Parathyroid adenoma (tissue), 2 donors: ENCODE results near the gene CACNA1G.

Experiments
- H2AFZ ChIP-seq: fragments of 300-600 bp; sonication (generic); one replicate; pipeline ENCODE4 v1.7.0; 2017; ENCODE audit warnings: antibody characterized with exemption, mild to moderate bottlenecking
- H3K27ac ChIP-seq: fragments of 300-600 bp; sonication (generic); one replicate; pipeline ENCODE4 v1.7.0; 2017
- H3K27me3 ChIP-seq: fragments of 300-600 bp; sonication (generic); one replicate; pipeline ENCODE4 v1.7.0; 2017; ENCODE audit warnings: low read length; ENCODE audit not compliant: control insufficient read depth, insufficient read depth
- H3K36me3 ChIP-seq: fragments of 300-600 bp; sonication (generic); one replicate; pipeline ENCODE4 v1.7.0; 2017; ENCODE audit warnings: low read length; ENCODE audit not compliant: control insufficient read depth, insufficient read depth
- H3K4me1 ChIP-seq: fragments of 300-600 bp; sonication (generic); one replicate; pipeline ENCODE4 v1.7.0; 2017; ENCODE audit warnings: control low read depth
- H3K4me2 ChIP-seq: fragments of 300-600 bp; sonication (generic); one replicate; pipeline ENCODE4 v1.7.0; 2017; ENCODE audit warnings: low read length
- H3K4me3 ChIP-seq: fragments of 300-600 bp; sonication (generic); one replicate; pipeline ENCODE4 v1.7.0; 2017; ENCODE audit warnings: low read depth, low read length
- H3K79me2 ChIP-seq: fragments of 300-600 bp; sonication (generic); one replicate; pipeline ENCODE4 v1.7.0; 2017; ENCODE audit warnings: control low read depth
- H3K9ac ChIP-seq: fragments of 300-600 bp; sonication (generic); one replicate; pipeline ENCODE4 v1.7.0; 2017; ENCODE audit warnings: mild to moderate bottlenecking
- H3K9me3 ChIP-seq: fragments of 300-600 bp; sonication (generic); one replicate; pipeline ENCODE4 v1.7.0; 2017; ENCODE audit warnings: low read length; ENCODE audit not compliant: control insufficient read depth
- TF ChIP-seq, protein P1 (sequence below): fragments of 300-600 bp; sonication (generic); IDR thresholded peaks from one replicate; pipeline ENCODE4 v1.7.0; 2017; ENCODE audit warnings: antibody characterized with exemption, mild to moderate bottlenecking
- donor health status: primary hyperparathyroidism.

The CACNA1G gene

DNA sequence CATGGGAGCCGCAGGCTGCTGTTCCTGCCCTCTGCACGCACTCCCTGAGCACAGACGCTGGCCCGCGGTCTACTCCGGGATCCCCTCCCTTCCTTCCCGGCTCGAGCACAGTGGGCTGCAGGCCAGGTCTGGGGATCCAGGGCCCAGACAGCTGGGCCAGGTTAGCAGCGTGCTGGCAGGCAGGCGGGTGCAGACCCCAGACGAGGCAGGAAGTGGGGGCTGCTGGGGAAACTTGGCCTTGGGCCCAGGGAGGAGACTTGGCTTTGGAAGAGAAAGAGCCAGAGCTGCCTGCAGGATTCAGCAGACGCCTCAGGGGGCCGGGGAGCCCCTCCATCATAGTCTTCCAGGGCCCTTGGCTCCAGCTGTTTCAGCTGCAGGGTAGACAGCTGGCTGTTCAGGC, 44.0 kb downstream of the CACNA1G start:
- Histone ChIP-seq H3K79me2 (no peaks in the 10 kb centered on the region), H2AFZ (no peak overlapping the region), H3K36me3 (no peaks in the 10 kb centered on the region), H3K9ac (no peak overlapping the region), H3K4me3 (no peak overlapping the region), H3K27ac (no peak overlapping the region), H3K9me3 (no peaks in the 10 kb centered on the region), H3K4me1 (no peaks in the 10 kb centered on the region), H3K27me3 (no peaks in the 10 kb centered on the region), H3K4me2 (no peak overlapping the region)
- TF ChIP-seq, protein P1, sequence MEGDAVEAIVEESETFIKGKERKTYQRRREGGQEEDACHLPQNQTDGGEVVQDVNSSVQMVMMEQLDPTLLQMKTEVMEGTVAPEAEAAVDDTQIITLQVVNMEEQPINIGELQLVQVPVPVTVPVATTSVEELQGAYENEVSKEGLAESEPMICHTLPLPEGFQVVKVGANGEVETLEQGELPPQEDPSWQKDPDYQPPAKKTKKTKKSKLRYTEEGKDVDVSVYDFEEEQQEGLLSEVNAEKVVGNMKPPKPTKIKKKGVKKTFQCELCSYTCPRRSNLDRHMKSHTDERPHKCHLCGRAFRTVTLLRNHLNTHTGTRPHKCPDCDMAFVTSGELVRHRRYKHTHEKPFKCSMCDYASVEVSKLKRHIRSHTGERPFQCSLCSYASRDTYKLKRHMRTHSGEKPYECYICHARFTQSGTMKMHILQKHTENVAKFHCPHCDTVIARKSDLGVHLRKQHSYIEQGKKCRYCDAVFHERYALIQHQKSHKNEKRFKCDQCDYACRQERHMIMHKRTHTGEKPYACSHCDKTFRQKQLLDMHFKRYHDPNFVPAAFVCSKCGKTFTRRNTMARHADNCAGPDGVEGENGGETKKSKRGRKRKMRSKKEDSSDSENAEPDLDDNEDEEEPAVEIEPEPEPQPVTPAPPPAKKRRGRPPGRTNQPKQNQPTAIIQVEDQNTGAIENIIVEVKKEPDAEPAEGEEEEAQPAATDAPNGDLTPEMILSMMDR, result no peak

DNA sequence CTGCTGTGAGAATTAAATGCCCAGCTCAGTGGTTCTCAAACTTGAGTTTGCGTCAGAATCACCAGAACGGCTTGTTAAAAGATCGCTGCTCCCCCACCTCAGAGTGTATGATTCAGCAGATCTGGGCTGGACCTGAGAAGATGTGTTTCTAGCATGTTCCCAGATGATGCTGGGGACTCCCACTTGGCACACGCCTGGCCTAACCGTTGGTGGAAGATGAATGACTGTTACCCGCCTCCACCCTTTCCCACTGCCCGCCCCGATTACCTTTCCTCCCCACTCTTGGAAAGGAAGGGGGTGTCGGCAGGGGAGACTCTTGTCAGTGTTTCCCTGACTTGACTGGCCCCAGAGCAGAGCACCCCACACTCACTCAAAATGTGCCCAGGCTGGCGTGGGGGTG, 44.9 kb downstream of the CACNA1G start:
- TF ChIP-seq, protein P1, result no peak
- no peaks in the 10 kb centered on the region for H3K36me3 ChIP-seq
- no peak overlapping the region for H3K27ac ChIP-seq
- H3K4me2 ChIP-seq, result no peak overlapping the region
- H3K9ac ChIP-seq, result no peak overlapping the region
- H3K79me2 ChIP-seq, result no peaks in the 10 kb centered on the region
- no peak overlapping the region for H3K4me3 ChIP-seq
- H3K4me1 ChIP-seq, result no peaks in the 10 kb centered on the region
- H3K27me3 ChIP-seq, result no peaks in the 10 kb centered on the region
- no peak overlapping the region for H2AFZ ChIP-seq
- no peaks in the 10 kb centered on the region for H3K9me3 ChIP-seq

DNA sequence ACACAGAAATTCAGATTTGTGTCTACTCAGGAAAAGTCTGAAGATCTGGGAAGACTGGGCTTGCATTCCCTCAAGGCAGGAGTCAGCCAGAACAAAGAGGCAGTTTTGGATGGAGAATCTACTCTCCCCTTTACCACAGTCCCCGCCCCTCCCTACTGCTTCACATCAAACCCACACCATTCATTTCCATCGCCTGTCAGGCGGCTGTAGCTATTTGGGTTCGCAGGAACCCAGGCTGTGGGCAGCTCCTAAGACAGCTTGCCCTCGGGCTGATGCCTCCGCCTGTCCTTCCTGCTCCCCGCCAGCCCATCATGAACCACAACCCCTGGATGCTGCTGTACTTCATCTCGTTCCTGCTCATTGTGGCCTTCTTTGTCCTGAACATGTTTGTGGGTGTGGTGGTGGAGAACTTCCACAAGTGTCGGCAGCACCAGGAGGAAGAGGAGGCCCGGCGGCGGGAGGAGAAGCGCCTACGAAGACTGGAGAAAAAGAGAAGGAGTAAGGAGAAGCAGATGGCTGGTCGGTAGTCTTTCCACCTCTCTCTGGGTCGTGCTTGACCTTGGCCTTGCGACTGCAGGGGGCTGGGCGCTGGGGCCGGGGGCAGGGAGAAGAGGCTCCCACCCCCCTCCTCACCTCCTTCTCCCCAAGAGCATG, 47.1 kb downstream of the CACNA1G start:
- no peak overlapping the region for H3K4me3 ChIP-seq
- H2AFZ ChIP-seq, result no peak overlapping the region
- H3K9ac ChIP-seq, result no peak overlapping the region
- H3K27ac ChIP-seq, result no peak overlapping the region
- no peaks in the 10 kb centered on the region for H3K79me2 ChIP-seq
- H3K4me2 ChIP-seq, result no peak overlapping the region
- TF ChIP-seq, protein P1, result no peak
- H3K9me3 ChIP-seq, result no peaks in the 10 kb centered on the region
- no peaks in the 10 kb centered on the region for H3K36me3 ChIP-seq
- H3K27me3 ChIP-seq, result no peaks in the 10 kb centered on the region
- no peaks in the 10 kb centered on the region for H3K4me1 ChIP-seq

DNA sequence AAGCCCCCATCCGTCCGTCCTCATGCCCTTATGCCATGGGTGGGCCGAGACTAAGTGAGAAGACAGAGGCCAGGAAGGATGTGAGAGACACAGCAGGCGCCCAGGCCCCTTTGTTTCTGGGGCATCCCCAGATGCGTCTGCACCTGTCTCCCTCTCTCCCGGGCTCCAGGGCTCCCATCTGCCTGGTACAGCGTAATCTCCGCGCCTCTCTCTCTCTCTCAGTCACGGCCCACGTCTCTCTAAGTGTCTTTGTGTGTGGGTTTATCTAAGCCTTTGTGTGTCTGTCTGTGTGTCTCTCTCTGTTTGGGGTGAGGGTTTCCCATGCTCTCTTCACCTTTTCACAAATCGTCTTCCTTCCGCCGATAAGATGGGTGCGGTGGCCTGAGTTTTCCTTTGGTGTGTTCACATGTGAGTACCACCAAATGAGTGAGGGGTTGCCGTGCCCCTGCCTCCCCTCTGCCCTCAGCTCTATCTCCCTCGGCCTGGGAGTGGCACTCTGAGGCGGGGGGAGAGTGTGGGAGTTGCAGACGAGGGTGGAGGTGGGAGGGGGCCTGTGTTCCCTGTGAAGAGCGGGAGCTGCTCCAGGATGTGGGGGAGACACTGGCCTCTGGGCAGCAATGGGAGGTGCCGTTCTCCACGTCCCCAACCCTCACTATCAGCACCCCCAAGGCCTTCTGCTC, 48.3 kb downstream of the CACNA1G start:
- Histone ChIP-seq H3K27ac (no peak overlapping the region), H3K4me1 (no peaks in the 10 kb centered on the region), H3K27me3 (no peaks in the 10 kb centered on the region), H3K4me3 (no peak overlapping the region), H3K79me2 (no peaks in the 10 kb centered on the region), H3K36me3 (no peaks in the 10 kb centered on the region), H2AFZ (no peak overlapping the region), H3K9ac (no peak overlapping the region), H3K4me2 (no peak overlapping the region), H3K9me3 (no peaks in the 10 kb centered on the region)
- TF ChIP-seq, protein P1, result no peak
